PC-9 (cell line): ENCODE data around the gene PNPLA2. TPM values are rescaled to one million over a fixed set of nuclear protein-coding genes. Genes with fewer than 3 reads are reported as not detected.

ENCODE experiments used
- BruUV-seq: library from RNA; stranded (reverse); fragments of 400-500 nt; replicated peaks from 2 replicates; lab custom pipeline; 2021; lab: Mats Ljungman, UMichigan
- CTCF ChIA-PET: fragments of 300-600 bp; sonication (Branson Sonifier 250); formaldehyde crosslinking; loops from one replicate; lab custom pipeline; 2022; ENCODE audit warnings: antibody characterized with exemption; lab: Charles Lee
- POLR2A ChIA-PET: fragments of 300-600 bp; sonication (Branson Sonifier 250); formaldehyde crosslinking; loops from one replicate; lab custom pipeline; 2022; ENCODE audit warnings: antibody characterized with exemption; ENCODE audit not compliant: unreplicated experiment; lab: Charles Lee
- DNase-seq, 2 experiments: peaks; one replicate each; pipeline versions ENCODE4 v3.0.0 to v3.0.0-alpha.2; 2015 to 2022; ENCODE audit warnings: mixed read lengths in 1 of 2
- H2AFZ ChIP-seq: fragments of 200-600 bp; sonication (generic); 2 replicates; pipeline ENCODE4 v1.8.1; 2017; ENCODE audit warnings: antibody characterized with exemption
- H3F3A ChIP-seq: fragments of 200-600 bp; sonication (generic); 2 replicates; pipeline ENCODE4 v1.8.1; 2017; ENCODE audit warnings: antibody characterized with exemption, mild to moderate bottlenecking, low read depth; ENCODE audit not compliant: insufficient read depth
- H3K27ac ChIP-seq: fragments of 200-600 bp; sonication (generic); 2 replicates; pipeline ENCODE4 v1.6.1; 2016; ENCODE audit warnings: mixed run types
- H3K27me3 ChIP-seq: fragments of 200-600 bp; sonication (generic); 2 replicates; pipeline ENCODE4 v1.6.1; 2016; ENCODE audit warnings: low read depth, mixed run types; ENCODE audit not compliant: insufficient read depth
- H3K36me3 ChIP-seq: fragments of 200-600 bp; sonication (generic); 2 replicates; pipeline ENCODE4 v1.6.1; 2016; ENCODE audit warnings: low read depth, mixed run types
- H3K4me1 ChIP-seq: fragments of 200-600 bp; sonication (generic); replicated peaks from 2 replicates; pipeline ENCODE4 v1.6.1; 2016; ENCODE audit warnings: mixed run types; ENCODE audit not compliant: insufficient read depth
- H3K4me2 ChIP-seq: fragments of 200-600 bp; sonication (generic); 2 replicates; pipeline ENCODE4 v1.6.1; 2017; ENCODE audit warnings: mixed run types
- H3K4me3 ChIP-seq: fragments of 200-600 bp; sonication (generic); 2 replicates; pipeline ENCODE4 v1.6.1; 2016; ENCODE audit warnings: mixed run types
- H3K79me2 ChIP-seq: fragments of 200-600 bp; sonication (generic); 2 replicates; pipeline ENCODE4 v1.6.1; 2017; ENCODE audit warnings: low read depth, mixed run types
- H3K9me2 ChIP-seq: fragments of 200-600 bp; sonication (generic); 2 replicates; pipeline ENCODE4 v1.8.1; 2017; ENCODE audit warnings: mild to moderate bottlenecking; ENCODE audit not compliant: insufficient read depth
- H3K9me3 ChIP-seq: fragments of 200-600 bp; sonication (generic); 2 replicates; pipeline ENCODE4 v1.8.1; 2016; ENCODE audit warnings: low read depth; ENCODE audit not compliant: insufficient read depth
- H4K20me1 ChIP-seq: fragments of 200-600 bp; sonication (generic); 2 replicates; pipeline ENCODE4 v1.8.1; 2017; ENCODE audit not compliant: insufficient read depth
- EZH2 ChIP-seq: fragments of 200-600 bp; sonication (generic); IDR thresholded peaks from 2 replicates; pipeline ENCODE4 v1.8.0; 2017; ENCODE audit warnings: antibody characterized with exemption, low read depth
- intact Hi-C: fragments of 100-400 bp; cut with micrococcal nuclease; formaldehyde crosslinking; loops from one replicate; pipeline ENCODE4 v1.10.0; 2022; ENCODE audit not compliant: unreplicated experiment
- total RNA-seq: library from RNA; stranded (reverse); gene quantifications from 2 replicates; pipeline ENCODE4 v1.2.3, GENCODE V29; 2021
- TF ChIP-seq, protein P1 (sequence below): fragments of 200-600 bp; sonication (generic); conservative IDR thresholded peaks from 2 replicates; pipeline ENCODE4 v1.6.1; 2017; ENCODE audit warnings: mixed run types, antibody characterized with exemption, mild to moderate bottlenecking, moderate library complexity

PNPLA2 gene
- total RNA-seq, 1 experiment from 2014 or later: 137 TPM

DNA sequence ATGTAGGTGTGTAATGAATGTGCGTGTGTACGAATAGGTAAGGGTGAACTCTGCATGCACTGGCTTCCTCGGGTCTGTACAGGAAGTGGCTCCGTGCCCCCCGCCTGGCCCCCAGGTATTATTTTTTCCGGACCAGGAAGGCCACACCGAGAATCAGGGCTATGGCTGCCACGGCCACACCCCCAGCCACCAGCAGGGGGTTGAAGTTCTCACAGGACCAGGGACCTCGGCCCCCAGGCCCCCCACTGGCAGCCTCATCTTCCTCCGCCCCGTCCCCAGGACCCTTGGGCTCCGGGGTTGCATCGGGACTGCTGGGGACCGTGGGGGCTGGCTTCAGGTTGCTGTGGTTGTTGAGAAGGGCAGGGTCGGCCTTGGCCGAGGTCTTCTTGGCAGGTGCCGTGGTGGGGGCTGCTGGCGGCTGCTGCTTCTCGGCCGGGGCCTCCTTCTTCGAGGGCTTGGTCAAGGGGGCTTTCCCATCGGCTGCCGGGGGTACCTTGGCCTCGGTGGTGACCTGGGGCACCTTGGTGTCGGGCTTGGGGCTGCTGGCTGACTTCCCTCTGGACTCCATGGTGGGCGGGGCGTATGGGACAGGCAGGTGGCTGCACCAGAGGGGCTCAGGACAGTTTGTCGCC is 30.6 kb upstream of the PNPLA2 start:
- Histone ChIP-seq H3K27ac (no peak overlapping the region), H4K20me1 (no peaks in the 10 kb centered on the region), H3K4me3 (no peak overlapping the region), H3K4me2 (no peak overlapping the region), H3K9me2 (no peaks in the 10 kb centered on the region), H3K36me3 (no peaks in the 10 kb centered on the region), H3K27me3 (no peaks in the 10 kb centered on the region), H3K9me3 (no peaks in the 10 kb centered on the region), H3K4me1 (no peaks in the 10 kb centered on the region), H3F3A (peaks cover 5% of the 10 kb centered on the region; the same call in 1 of the 2 replicates), H2AFZ (no peak overlapping the region), H3K79me2 (no peaks in the 10 kb centered on the region)
- TF ChIP-seq, protein P1, sequence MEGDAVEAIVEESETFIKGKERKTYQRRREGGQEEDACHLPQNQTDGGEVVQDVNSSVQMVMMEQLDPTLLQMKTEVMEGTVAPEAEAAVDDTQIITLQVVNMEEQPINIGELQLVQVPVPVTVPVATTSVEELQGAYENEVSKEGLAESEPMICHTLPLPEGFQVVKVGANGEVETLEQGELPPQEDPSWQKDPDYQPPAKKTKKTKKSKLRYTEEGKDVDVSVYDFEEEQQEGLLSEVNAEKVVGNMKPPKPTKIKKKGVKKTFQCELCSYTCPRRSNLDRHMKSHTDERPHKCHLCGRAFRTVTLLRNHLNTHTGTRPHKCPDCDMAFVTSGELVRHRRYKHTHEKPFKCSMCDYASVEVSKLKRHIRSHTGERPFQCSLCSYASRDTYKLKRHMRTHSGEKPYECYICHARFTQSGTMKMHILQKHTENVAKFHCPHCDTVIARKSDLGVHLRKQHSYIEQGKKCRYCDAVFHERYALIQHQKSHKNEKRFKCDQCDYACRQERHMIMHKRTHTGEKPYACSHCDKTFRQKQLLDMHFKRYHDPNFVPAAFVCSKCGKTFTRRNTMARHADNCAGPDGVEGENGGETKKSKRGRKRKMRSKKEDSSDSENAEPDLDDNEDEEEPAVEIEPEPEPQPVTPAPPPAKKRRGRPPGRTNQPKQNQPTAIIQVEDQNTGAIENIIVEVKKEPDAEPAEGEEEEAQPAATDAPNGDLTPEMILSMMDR: no peak
- no peak for TF ChIP-seq EZH2
- ChIA-PET POLR2A (no interaction called here), CTCF (no interaction called here)
- intact Hi-C loops: no loop called here
- no peak for DNase-seq
- BruUV-seq: no TSS peak

DNA sequence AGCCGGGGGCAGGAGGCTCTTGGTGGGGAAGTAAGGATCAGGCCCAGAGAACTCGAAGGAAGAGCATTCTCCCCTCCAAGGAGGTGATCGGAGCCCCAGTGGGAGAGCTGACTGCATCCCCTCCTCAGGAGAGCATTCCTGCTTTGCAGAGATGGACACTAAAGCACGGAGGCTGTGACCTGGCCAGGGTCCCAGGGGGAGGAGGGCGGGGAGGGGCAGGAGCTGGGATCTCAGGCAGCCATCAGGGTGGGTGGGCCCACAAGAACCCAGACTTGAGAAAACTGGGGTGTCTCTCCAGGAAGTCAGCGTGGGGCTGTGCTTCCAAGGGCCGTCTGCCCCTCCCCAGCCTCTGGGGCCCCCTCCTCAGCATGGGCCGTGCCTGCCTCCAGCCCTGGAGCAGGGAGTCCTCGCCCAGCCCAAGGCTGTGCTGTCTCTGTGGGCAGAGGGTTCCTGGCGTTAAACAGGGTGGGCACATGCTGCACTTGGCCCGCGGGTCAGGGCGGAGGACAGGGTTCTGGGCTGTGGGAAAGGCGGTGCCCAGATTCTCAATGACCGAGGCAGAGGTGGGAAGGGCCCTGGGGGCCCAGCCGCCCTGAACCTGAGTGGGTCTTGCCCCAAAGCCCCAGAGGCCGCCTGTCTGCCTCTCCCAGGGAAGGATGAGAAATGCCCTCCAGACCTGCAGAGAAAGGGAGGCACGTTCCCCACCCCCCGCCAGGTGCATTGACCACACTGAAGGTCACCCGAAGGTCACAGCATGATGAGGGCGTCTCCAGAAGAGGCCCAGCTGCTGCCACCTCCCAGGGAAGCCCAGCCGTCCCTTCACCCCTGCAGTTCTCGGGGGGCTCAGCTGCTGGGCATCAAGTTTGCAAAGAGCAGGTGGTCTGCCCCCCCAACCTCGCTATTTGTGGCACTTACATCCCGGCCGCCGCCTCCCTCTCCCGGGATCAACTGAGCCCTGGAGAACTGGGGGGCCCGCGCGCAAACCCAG is 29.5 kb upstream of the PNPLA2 start:
- Histone ChIP-seq H3K27me3 (no peaks in the 10 kb centered on the region), H3K4me2 (no peak overlapping the region), H4K20me1 (no peaks in the 10 kb centered on the region), H3K4me3 (no peak overlapping the region), H3K9me3 (no peaks in the 10 kb centered on the region), H3F3A (peaks cover 5% of the 10 kb centered on the region; the same call in 1 of the 2 replicates), H3K4me1 (no peaks in the 10 kb centered on the region), H3K79me2 (no peaks in the 10 kb centered on the region), H3K36me3 (no peaks in the 10 kb centered on the region), H2AFZ (no peak overlapping the region), H3K27ac (no peak overlapping the region), H3K9me2 (no peaks in the 10 kb centered on the region)
- intact Hi-C loops: no loop called here
- no TSS peak for BruUV-seq
- no peak for DNase-seq
- POLR2A ChIA-PET: no interaction called here
- TF ChIP-seq, protein P1: no peak
- TF ChIP-seq EZH2: no peak
- CTCF ChIA-PET: no interaction called here

DNA sequence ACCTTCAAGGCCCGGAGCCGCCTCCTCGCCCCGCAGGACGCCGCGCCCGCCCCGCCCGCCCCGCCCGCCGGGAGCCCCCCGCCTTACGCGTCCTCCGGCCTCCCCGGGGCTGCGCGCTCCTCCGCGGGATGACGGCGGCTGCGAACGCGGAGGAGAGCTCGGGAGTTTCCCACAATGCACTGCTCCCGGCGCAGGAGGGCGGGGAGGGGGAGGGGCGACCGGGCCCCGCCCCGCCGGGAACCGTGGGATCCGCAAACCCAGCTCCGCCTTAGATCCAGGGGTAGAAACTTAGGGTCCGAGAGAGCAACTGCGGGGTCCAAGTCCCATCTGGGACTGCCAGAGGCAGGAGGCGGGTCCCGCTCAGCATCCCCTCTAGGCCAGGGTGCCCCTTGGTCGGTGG is 28.8 kb upstream of the PNPLA2 start, which contains the start of gene CEND1:
Gene CEND1, minus strand, starts transcription at position 148 of the 400 bp plus-strand sequence. CDS start 1,514 bp downstream, outside the sequence.
- no TSS peak for BruUV-seq
- CTCF ChIA-PET: no interaction called here
- POLR2A ChIA-PET: interaction anchor here (0.5 to 0.6 kb wide), 2 partner anchors 8 to 13 kb away, joined by 5 to 16 read pairs; partner anchors contain the start of gene GATD1
- no peak for DNase-seq
- Histone ChIP-seq H3F3A (peaks cover 5% of the 10 kb centered on the region; the same call in 1 of the 2 replicates), H3K4me1 (no peaks in the 10 kb centered on the region), H3K9me2 (no peaks in the 10 kb centered on the region), H3K79me2 (no peaks in the 10 kb centered on the region), H3K36me3 (no peaks in the 10 kb centered on the region), H3K4me2 (no peak within 1 kb of the TSS), H3K9me3 (no peaks in the 10 kb centered on the region), H3K4me3 (no peak within 1 kb of the TSS), H4K20me1 (no peaks in the 10 kb centered on the region), H3K27ac (no peak within 1 kb of the TSS), H2AFZ (no peak within 1 kb of the TSS), H3K27me3 (no peaks in the 10 kb centered on the region)
- intact Hi-C loops: no loop called here
- TF ChIP-seq, protein P1: no peak
- TF ChIP-seq EZH2: no peak
